Activated naive CD4-positive, alpha-beta T cell treated with anti-CD3 and anti-CD28 coated beads, Interleukin-2, amount 50 U/mL, for 16 hours (primary cell): Measurements from ENCODE around the gene LRCH1.

Experiments
- DNase-seq: peaks from one replicate; pipeline ENCODE4 v3.0.0-alpha.2; 2020

The LRCH1 gene

GRCh38 chr13:46641274-46642081 is 88.5 kb downstream of the LRCH1 start:
- DNase-seq, result no peak

- DNase-seq, result no peak
Observed at GRCh38 chr13:46642254-46642653, 89.3 kb downstream of the LRCH1 start.

- DNase-seq, result no peak
Observed at GRCh38 chr13:46643165-46643777, 90.3 kb downstream of the LRCH1 start.

- DNase-seq, result no peak
Observed at GRCh38 chr13:46644816-46645215, 91.8 kb downstream of the LRCH1 start.

GRCh38 chr13:46647512-46648065 is 94.6 kb downstream of the LRCH1 start:
- no peak for DNase-seq

GRCh38 chr13:46648166-46648607 is 95.2 kb downstream of the LRCH1 start:
- no peak for DNase-seq

- no peak for DNase-seq
Observed at GRCh38 chr13:46649816-46650215, 96.8 kb downstream of the LRCH1 start.

- DNase-seq, result no peak
Observed at GRCh38 chr13:46654951-46655350, 102.0 kb downstream of the LRCH1 start.

GRCh38 chr13:46655377-46656180 is 102.6 kb downstream of the LRCH1 start:
- no peak for DNase-seq

- DNase-seq, result no peak
Observed at GRCh38 chr13:46656786-46657185, 103.8 kb downstream of the LRCH1 start.

GRCh38 chr13:46659413-46660065 is 106.6 kb downstream of the LRCH1 start:
- DNase-seq, result no peak

- no peak for DNase-seq
Observed at GRCh38 chr13:46660416-46660815, 107.4 kb downstream of the LRCH1 start.

GRCh38 chr13:46660857-46661256 is 107.9 kb downstream of the LRCH1 start:
- no peak for DNase-seq

- DNase-seq, result no peak
Observed at GRCh38 chr13:46662690-46663089, 109.7 kb downstream of the LRCH1 start.

GRCh38 chr13:46663206-46664037 is 110.5 kb downstream of the LRCH1 start:
- DNase-seq, result no peak

GRCh38 chr13:46664195-46664594 is 111.2 kb downstream of the LRCH1 start:
- DNase-seq, result no peak

GRCh38 chr13:46665248-46665632 is 112.3 kb downstream of the LRCH1 start:
- DNase-seq, result no peak

GRCh38 chr13:46665633-46666482 is 112.9 kb downstream of the LRCH1 start:
- DNase-seq, result no peak

- no peak for DNase-seq
Observed at GRCh38 chr13:46666727-46667456, 113.9 kb downstream of the LRCH1 start.

GRCh38 chr13:46667687-46668281 is 114.8 kb downstream of the LRCH1 start:
- no peak for DNase-seq
